Hepatocyte (in vitro differentiated cells): Measurements from ENCODE around the gene FAM120A.

Source experiments
- EZH2 ChIP-seq: fragments of 200-600 bp; sonication (generic); IDR thresholded peaks from 2 replicates; pipeline ENCODE4 v1.6.1; 2016; ENCODE audit warnings: antibody characterized with exemption, mild to moderate bottlenecking, borderline replicate concordance
- EZH2phosphoT487 ChIP-seq: fragments of 200-600 bp; sonication (generic); IDR thresholded peaks from one replicate; pipeline ENCODE4 v1.6.1; 2018; ENCODE audit warnings: antibody characterized with exemption, mild to moderate bottlenecking, low read depth, moderate library complexity; ENCODE audit not compliant: unreplicated experiment, severe bottlenecking
- TF ChIP-seq, protein P1 (sequence below): fragments of 200-600 bp; sonication (generic); IDR thresholded peaks from 2 replicates; pipeline ENCODE4 v1.5.1; 2016; ENCODE audit warnings: antibody characterized with exemption, mild to moderate bottlenecking; ENCODE audit not compliant: poor library complexity

- TF ChIP-seq, protein P1, sequence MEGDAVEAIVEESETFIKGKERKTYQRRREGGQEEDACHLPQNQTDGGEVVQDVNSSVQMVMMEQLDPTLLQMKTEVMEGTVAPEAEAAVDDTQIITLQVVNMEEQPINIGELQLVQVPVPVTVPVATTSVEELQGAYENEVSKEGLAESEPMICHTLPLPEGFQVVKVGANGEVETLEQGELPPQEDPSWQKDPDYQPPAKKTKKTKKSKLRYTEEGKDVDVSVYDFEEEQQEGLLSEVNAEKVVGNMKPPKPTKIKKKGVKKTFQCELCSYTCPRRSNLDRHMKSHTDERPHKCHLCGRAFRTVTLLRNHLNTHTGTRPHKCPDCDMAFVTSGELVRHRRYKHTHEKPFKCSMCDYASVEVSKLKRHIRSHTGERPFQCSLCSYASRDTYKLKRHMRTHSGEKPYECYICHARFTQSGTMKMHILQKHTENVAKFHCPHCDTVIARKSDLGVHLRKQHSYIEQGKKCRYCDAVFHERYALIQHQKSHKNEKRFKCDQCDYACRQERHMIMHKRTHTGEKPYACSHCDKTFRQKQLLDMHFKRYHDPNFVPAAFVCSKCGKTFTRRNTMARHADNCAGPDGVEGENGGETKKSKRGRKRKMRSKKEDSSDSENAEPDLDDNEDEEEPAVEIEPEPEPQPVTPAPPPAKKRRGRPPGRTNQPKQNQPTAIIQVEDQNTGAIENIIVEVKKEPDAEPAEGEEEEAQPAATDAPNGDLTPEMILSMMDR = no peak
- TF ChIP-seq EZH2 (no peak), EZH2phosphoT487 (no peak)
Observed at GRCh38 chr9:93588641-93589609, 137.4 kb downstream of the FAM120A start.
